IMR-90 (cell line): ENCODE data around the gene VWA8. TPM values are rescaled to one million over a fixed set of nuclear protein-coding genes. Genes with fewer than 3 reads are reported as not detected.
A peak's percentile ranks its signal among the peaks of the same experiment; 100 is the strongest.

Experiments
- ATAC-seq: fragments of 200-7000 bp; cut with Tn5 transposase; 2 replicates; pipeline ENCODE4 v1.9.1; 2020; ENCODE audit warnings: low read depth, mild to moderate bottlenecking, moderate library complexity
- BruUV-seq: library from RNA; stranded (reverse); fragments of 400-500 nt; replicated peaks from 2 replicates; lab custom pipeline; 2021; lab: Mats Ljungman, UMichigan
- CTCF ChIA-PET: fragments of 300-600 bp; formaldehyde crosslinking; extraction: SDS; loops from one replicate; lab custom pipeline; 2021; ENCODE audit warnings: antibody characterized with exemption; lab: Yijun Ruan, JAX
- POLR2A ChIA-PET: fragments of 300-600 bp; sonication (Branson Sonifier 250); formaldehyde crosslinking; loops from one replicate; lab custom pipeline; 2022; ENCODE audit warnings: antibody characterized with exemption; ENCODE audit not compliant: unreplicated experiment; lab: Charles Lee
- DNase-seq: peaks from one replicate; pipeline ENCODE4 v3.0.0; 2013
- H2AFZ ChIP-seq: replicated peaks from 2 replicates; pipeline ENCODE3; 2013; ENCODE audit warnings: low read length, mild to moderate bottlenecking; ENCODE audit not compliant: poor library complexity
- H2AK5ac ChIP-seq: 2 replicates; pipeline ENCODE4 v1.6.1; 2013; ENCODE audit warnings: low read depth, low read length, inconsistent platforms
- H2AK9ac ChIP-seq: replicated peaks from 2 replicates; pipeline ENCODE3; 2013; ENCODE audit warnings: mild to moderate bottlenecking, low read depth, low read length, moderate library complexity; ENCODE audit not compliant: poor library complexity
- H2BK120ac ChIP-seq: 2 replicates; pipeline ENCODE4 v1.6.1; 2013; ENCODE audit warnings: low read depth, low read length, inconsistent platforms
- H2BK15ac ChIP-seq: 3 replicates; pipeline ENCODE4 v1.6.1; 2013; ENCODE audit warnings: low read depth, low read length, inconsistent platforms
- H2BK20ac ChIP-seq: 2 replicates; pipeline ENCODE4 v1.6.1; 2013; ENCODE audit warnings: low read depth, mild to moderate bottlenecking, inconsistent platforms, low read length, moderate library complexity
- H2BK5ac ChIP-seq: 2 replicates; pipeline ENCODE4 v1.6.1; 2013; ENCODE audit warnings: mild to moderate bottlenecking, low read depth, low read length, inconsistent platforms; ENCODE audit not compliant: poor library complexity, severe bottlenecking
- H3K14ac ChIP-seq: replicated peaks from 2 replicates; pipeline ENCODE4 v1.6.1; 2013; ENCODE audit warnings: low read depth, low read length, inconsistent platforms
- H3K18ac ChIP-seq: 2 replicates; pipeline ENCODE4 v1.6.1; 2013; ENCODE audit warnings: low read depth, low read length, control low read depth
- H3K23ac ChIP-seq: 2 replicates; pipeline ENCODE4 v1.6.1; 2013; ENCODE audit warnings: low read depth, low read length, inconsistent platforms
- H3K27ac ChIP-seq: 2 replicates; pipeline ENCODE4 v1.5.1; 2013; ENCODE audit warnings: mild to moderate bottlenecking, control low read depth, low read length; ENCODE audit not compliant: insufficient read depth
- H3K27me3 ChIP-seq: 2 replicates; pipeline ENCODE4 v1.6.1; 2013; ENCODE audit warnings: low read length; ENCODE audit not compliant: control insufficient read depth, insufficient read depth
- H3K36me3 ChIP-seq: 2 replicates; pipeline ENCODE4 v1.6.1; 2013; ENCODE audit warnings: low read length, mixed read lengths; ENCODE audit not compliant: control insufficient read depth, insufficient read depth
- H3K4ac ChIP-seq: 2 replicates; pipeline ENCODE4 v1.6.1; 2013; ENCODE audit warnings: low read depth, low read length, inconsistent platforms
- H3K4me1 ChIP-seq: 2 replicates; pipeline ENCODE4 v1.6.1; 2013; ENCODE audit warnings: low read length, mixed read lengths; ENCODE audit not compliant: control insufficient read depth, insufficient read depth
- H3K4me2 ChIP-seq: 2 replicates; pipeline ENCODE4 v1.6.1; 2013; ENCODE audit warnings: low read depth, mild to moderate bottlenecking, control low read depth, low read length, moderate library complexity
- H3K4me3 ChIP-seq: 2 replicates; pipeline ENCODE4 v1.5.1; 2013; ENCODE audit warnings: low read depth, mild to moderate bottlenecking, control low read depth, low read length, moderate library complexity; ENCODE audit not compliant: insufficient read depth
- H3K56ac ChIP-seq: 2 replicates; pipeline ENCODE4 v1.6.1; 2013; ENCODE audit warnings: low read length, inconsistent platforms; ENCODE audit not compliant: insufficient read depth; ENCODE audit errors: extremely low read depth
- H3K79me1 ChIP-seq, 2 experiments: 2 replicates each; pipeline ENCODE4 v1.6.1; 2013; ENCODE audit warnings: low read length in 2 of 2, inconsistent platforms in 1 of 2, low read depth in 1 of 2
- H3K9ac ChIP-seq: 2 replicates; pipeline ENCODE4 v1.6.1; 2013; ENCODE audit warnings: low read depth, low read length, control low read depth
- H3K9me1 ChIP-seq: 2 replicates; pipeline ENCODE4 v1.6.1; 2013; ENCODE audit warnings: low read length, inconsistent platforms; ENCODE audit not compliant: insufficient read depth
- H3K9me3 ChIP-seq: 2 replicates; pipeline ENCODE4 v1.6.1; 2013; ENCODE audit warnings: low read length; ENCODE audit not compliant: control insufficient read depth, insufficient read depth
- H4K20me1 ChIP-seq: 2 replicates; pipeline ENCODE4 v1.6.1; 2013; ENCODE audit warnings: low read length, inconsistent platforms; ENCODE audit not compliant: insufficient read depth
- H4K5ac ChIP-seq: 2 replicates; pipeline ENCODE4 v1.6.1; 2013; ENCODE audit warnings: mild to moderate bottlenecking, low read depth, low read length, control low read depth
- H4K8ac ChIP-seq, 2 experiments: 2 replicates each; pipeline ENCODE4 v1.6.1; 2013; ENCODE audit warnings: low read depth in 2 of 2, low read length in 2 of 2, control low read depth in 1 of 2, inconsistent platforms in 1 of 2
- H4K91ac ChIP-seq: 2 replicates; pipeline ENCODE4 v1.6.1; 2013; ENCODE audit warnings: low read depth, low read length, inconsistent platforms; ENCODE audit not compliant: insufficient read depth
- NFE2L2 ChIP-seq: fragments of 150-350 bp; IDR thresholded peaks from 2 replicates; pipeline ENCODE4 v1.6.1; 2016; ENCODE audit warnings: low read depth, mild to moderate bottlenecking, low read length
- SMC3 ChIP-seq: fragments of 150-350 bp; IDR thresholded peaks from 2 replicates; pipeline ENCODE4 v1.6.1; 2016; ENCODE audit warnings: low read depth, mild to moderate bottlenecking, antibody characterized with exemption, low read length, moderate library complexity
- WGBS, 2 experiments: methylation state at CpG; one replicate each; pipeline versions ENCODE4 v1.1.5 to v1.1.7; 2013; ENCODE audit warnings: missing lambda C conversion rate in 2 of 2; ENCODE audit not compliant: insufficient read length in 1 of 2; ENCODE audit errors: extremely low coverage in 2 of 2; 5-methylcytosine and 5-hydroxymethylcytosine counted together
- dilution Hi-C: fragments of 300-500 bp; cut with HindIII; formaldehyde crosslinking; loops from one replicate; pipeline ENCODE4 v1.14.3; 2018; ENCODE audit warnings: low sequenced_read_pairs; ENCODE audit not compliant: unreplicated experiment
- in situ Hi-C: fragments of 300-500 bp; cut with MboI; formaldehyde crosslinking; loops from 3 replicates; pipeline ENCODE4 v1.14.3; 2019; ENCODE audit warnings: low sequenced_read_pairs, inconsistent platforms, mixed read lengths
- intact Hi-C: fragments of 100-400 bp; cut with micrococcal nuclease; formaldehyde crosslinking; loops from 2 replicates; pipeline ENCODE4 v1.10.0; 2022
- polyA plus RNA-seq, 3 experiments: library from polyadenylated mRNA; depleted of rRNA; stranded (reverse); fragments of >200 nt; gene quantifications; 2 replicates each; pipeline ENCODE4 v1.2.3, GENCODE V29; 2012; ENCODE audit warnings: low replicate concordance in 1 of 3
- total RNA-seq: library from RNA; depleted of rRNA; stranded (reverse); fragments of >200 nt; gene quantifications from 2 replicates; pipeline ENCODE4 v1.2.3, GENCODE V29; 2012

Gene VWA8
- total and polyA plus RNA-seq, 2 of the 4 experiments (the other 2 are of a cell fraction): 5.9 to 18.3 TPM

- dilution Hi-C loops: no loop called here
- Histone ChIP-seq H2AK9ac (no peak overlapping the region), H2AK5ac (peak overlapping the region; percentile 95), H3K4me2 (no peak overlapping the region), H4K5ac (peak overlapping the region; percentile 59), H3K4me1 (peaks cover 12% of the 10 kb centered on the region), H3K4me3 (no peak overlapping the region), H2BK120ac (peak overlapping the region; percentile 86), H3K18ac (peak overlapping the region; percentile 82), H3K23ac (peak overlapping the region; percentile 21; the same call in 1 of the 2 replicates), H3K56ac (0 out of 2 replicates have a peak overlapping the region, but pooled peaks have one; percentile 7), H3K9me1 (peaks cover 7% of the 10 kb centered on the region; the same call in 1 of the 2 replicates), H4K91ac (peak overlapping the region; percentile 85), H2BK5ac (peak overlapping the region; percentile 60), H3K9me3 (no peaks in the 10 kb centered on the region), H3K14ac (peak overlapping the region; percentile 59), H3K79me1 (no peaks in the 10 kb centered on the region), H2BK20ac (peak overlapping the region; percentile 75), H2AFZ (no peak overlapping the region), H4K20me1 (no peaks in the 10 kb centered on the region), H3K36me3 (no peaks in the 10 kb centered on the region; the same call in 1 of the 2 replicates), H3K27ac (peak overlapping the region; percentile 50; the same call in 1 of the 2 replicates), H4K8ac (peak overlapping the region; percentile 43 to 49; a peak in 3 of 4 replicates), H2BK15ac (peak overlapping the region; percentile 82), H3K27me3 (no peaks in the 10 kb centered on the region), H3K4ac (peak overlapping the region; percentile 81), H3K9ac (no peak overlapping the region)
- TF ChIP-seq SMC3 (no peak), NFE2L2 (peak; percentile 18; the same call in 1 of the 2 replicates)
- in situ Hi-C loops: loop anchor here (10.0 kb wide), 1 partner anchor 266 kb away; no protein-coding TSS in a partner anchor
- no peak for DNase-seq
- CTCF ChIA-PET: interaction anchor here (0.6 to 2.8 kb wide), 3 partner anchors 15 to 318 kb away, joined by 3 to 18 read pairs (median 3); no protein-coding TSS in a partner anchor
- WGBS, 2 experiments: 60% methylated on average over 1 of the region's 2 CpGs; no CpG with 5 or more reads in 1 of the 2 experiments
- BruUV-seq: no TSS peak
- POLR2A ChIA-PET: no interaction called here
- no peak for ATAC-seq
- intact Hi-C loops: no loop called here
These were observed 310.2 kb downstream of the VWA8 start for GRCh38 chr13:41650706-41651105.
